HL-60 (cell line): ENCODE data around the gene CCL20.

Experiments
- GABPA ChIP-seq: IDR thresholded peaks from 2 replicates; pipeline ENCODE4 v1.6.1; 2012; ENCODE audit warnings: low read depth
- TF ChIP-seq, protein P1 (sequence below): IDR thresholded peaks from one replicate; pipeline ENCODE4 v1.5.1; 2011; ENCODE audit warnings: low read length, control low read depth, inconsistent platforms; ENCODE audit not compliant: insufficient read depth

GRCh38 chr2:227821043-227821942, 7.7 kb downstream of the CCL20 start:
- TF ChIP-seq, protein P1, sequence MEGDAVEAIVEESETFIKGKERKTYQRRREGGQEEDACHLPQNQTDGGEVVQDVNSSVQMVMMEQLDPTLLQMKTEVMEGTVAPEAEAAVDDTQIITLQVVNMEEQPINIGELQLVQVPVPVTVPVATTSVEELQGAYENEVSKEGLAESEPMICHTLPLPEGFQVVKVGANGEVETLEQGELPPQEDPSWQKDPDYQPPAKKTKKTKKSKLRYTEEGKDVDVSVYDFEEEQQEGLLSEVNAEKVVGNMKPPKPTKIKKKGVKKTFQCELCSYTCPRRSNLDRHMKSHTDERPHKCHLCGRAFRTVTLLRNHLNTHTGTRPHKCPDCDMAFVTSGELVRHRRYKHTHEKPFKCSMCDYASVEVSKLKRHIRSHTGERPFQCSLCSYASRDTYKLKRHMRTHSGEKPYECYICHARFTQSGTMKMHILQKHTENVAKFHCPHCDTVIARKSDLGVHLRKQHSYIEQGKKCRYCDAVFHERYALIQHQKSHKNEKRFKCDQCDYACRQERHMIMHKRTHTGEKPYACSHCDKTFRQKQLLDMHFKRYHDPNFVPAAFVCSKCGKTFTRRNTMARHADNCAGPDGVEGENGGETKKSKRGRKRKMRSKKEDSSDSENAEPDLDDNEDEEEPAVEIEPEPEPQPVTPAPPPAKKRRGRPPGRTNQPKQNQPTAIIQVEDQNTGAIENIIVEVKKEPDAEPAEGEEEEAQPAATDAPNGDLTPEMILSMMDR, result no peak
- TF ChIP-seq GABPA, result no peak
